CD4-positive, alpha-beta T cell treated with Interleukin-21 for 1 hour (primary cell): Measurements from ENCODE around the gene RASGRF2.

ENCODE experiments used
- DNase-seq: peaks from one replicate; pipeline ENCODE4 v3.0.0-alpha.2; 2020

The RASGRF2 gene

GRCh38 chr5:80953587-80953986 is 6.6 kb upstream of the RASGRF2 start:
- DNase-seq: no peak

- DNase-seq: no peak
Measured at GRCh38 chr5:80955082-80955590, 5.0 kb upstream of the RASGRF2 start.

- no peak for DNase-seq
Measured at GRCh38 chr5:80956272-80956671, 3.9 kb upstream of the RASGRF2 start.

- DNase-seq: no peak
Measured at GRCh38 chr5:80957031-80957761, 3.0 kb upstream of the RASGRF2 start.

GRCh38 chr5:80958616-80959015 is 1.5 kb upstream of the RASGRF2 start:
- no peak for DNase-seq

- DNase-seq: no peak
Measured at GRCh38 chr5:80959138-80959537, 1.0 kb upstream of the RASGRF2 start.

GRCh38 chr5:80960531-80961375 is 590 bp downstream of the RASGRF2 start:
- DNase-seq: peak; percentile 57

GRCh38 chr5:80961376-80962281 is 1.5 kb downstream of the RASGRF2 start:
- peak; percentile 59 for DNase-seq

GRCh38 chr5:80962630-80963520 is 2.7 kb downstream of the RASGRF2 start:
- DNase-seq: no peak

GRCh38 chr5:80963521-80963895 is 3.3 kb downstream of the RASGRF2 start:
- no peak for DNase-seq

GRCh38 chr5:80963966-80964481 is 3.9 kb downstream of the RASGRF2 start:
- DNase-seq: no peak

- DNase-seq: no peak
Measured at GRCh38 chr5:80964491-80964890, 4.3 kb downstream of the RASGRF2 start.

- DNase-seq: no peak
Measured at GRCh38 chr5:80964919-80965318, 4.8 kb downstream of the RASGRF2 start.

- no peak for DNase-seq
Measured at GRCh38 chr5:80967500-80968181, 7.5 kb downstream of the RASGRF2 start.

- peak; percentile 23 for DNase-seq
Measured at GRCh38 chr5:80973027-80973426, 12.9 kb downstream of the RASGRF2 start.

- no peak for DNase-seq
Measured at GRCh38 chr5:80975065-80975464, 14.9 kb downstream of the RASGRF2 start.

GRCh38 chr5:80976985-80977384 is 16.8 kb downstream of the RASGRF2 start:
- DNase-seq: no peak

GRCh38 chr5:80977764-80978163 is 17.6 kb downstream of the RASGRF2 start:
- DNase-seq: no peak

GRCh38 chr5:80978772-80979317 is 18.7 kb downstream of the RASGRF2 start:
- DNase-seq: no peak

- no peak for DNase-seq
Measured at GRCh38 chr5:80982093-80982492, 21.9 kb downstream of the RASGRF2 start.
